GM18519 (cell line): ENCODE data around the gene CNKSR2.
"Not testable (repeated sequence)": the region's sequence is repeated elsewhere in the genome, so short reads cannot be mapped to it uniquely, and the experiment has no call there.

Experiments
- ATAC-seq: cut with Tn5 transposase; IDR thresholded peaks from one replicate; pipeline ENCODE4 v1.9.1; 2021; ENCODE audit warnings: mild to moderate bottlenecking, moderate library complexity; ENCODE audit not compliant: unreplicated experiment, low FRiP score

Gene CNKSR2

GRCh38 chrX:21437036-21437435 lies 62.8 kb downstream of the CNKSR2 start:
- no peak for ATAC-seq

- peak; percentile 99 for ATAC-seq
These were observed 64.6 kb downstream of the CNKSR2 start for GRCh38 chrX:21438792-21439191.

GRCh38 chrX:21440911-21441310 lies 66.7 kb downstream of the CNKSR2 start:
- no peak for ATAC-seq

- ATAC-seq: no peak
These were observed 83.5 kb downstream of the CNKSR2 start for GRCh38 chrX:21457718-21458117.

GRCh38 chrX:21469071-21469470 lies 94.9 kb downstream of the CNKSR2 start:
- ATAC-seq: no peak

GRCh38 chrX:21476909-21477308 lies 102.7 kb downstream of the CNKSR2 start:
- no peak for ATAC-seq

GRCh38 chrX:21479695-21480270 lies 105.6 kb downstream of the CNKSR2 start:
- peak; percentile 79 for ATAC-seq

- ATAC-seq: no peak
These were observed 107.5 kb downstream of the CNKSR2 start for GRCh38 chrX:21481761-21482160.

GRCh38 chrX:21484051-21484450 lies 109.8 kb downstream of the CNKSR2 start:
- ATAC-seq: not testable (repeated sequence)

GRCh38 chrX:21487832-21488231 lies 113.6 kb downstream of the CNKSR2 start:
- ATAC-seq: no peak

- no peak for ATAC-seq
These were observed 116.1 kb downstream of the CNKSR2 start for GRCh38 chrX:21490341-21490740.

GRCh38 chrX:21493226-21493830 lies 119.1 kb downstream of the CNKSR2 start:
- ATAC-seq: no peak

GRCh38 chrX:21503593-21503992 lies 129.4 kb downstream of the CNKSR2 start:
- peak; percentile 78 for ATAC-seq

- no peak for ATAC-seq
These were observed 135.7 kb downstream of the CNKSR2 start for GRCh38 chrX:21509912-21510311.

- ATAC-seq: no peak
These were observed 149.8 kb downstream of the CNKSR2 start for GRCh38 chrX:21524008-21524407.

- no peak for ATAC-seq
These were observed 153.9 kb downstream of the CNKSR2 start for GRCh38 chrX:21528076-21528475.

GRCh38 chrX:21529771-21530170 lies 155.6 kb downstream of the CNKSR2 start:
- no peak for ATAC-seq

GRCh38 chrX:21544642-21545041 lies 170.4 kb downstream of the CNKSR2 start:
- not testable (repeated sequence) for ATAC-seq

GRCh38 chrX:21559417-21559816 lies 185.2 kb downstream of the CNKSR2 start:
- no peak for ATAC-seq

GRCh38 chrX:21565025-21565424 lies 190.8 kb downstream of the CNKSR2 start:
- no peak for ATAC-seq

GRCh38 chrX:21574793-21575192 lies 200.6 kb downstream of the CNKSR2 start:
- ATAC-seq: no peak

GRCh38 chrX:21581479-21581878 lies 207.3 kb downstream of the CNKSR2 start:
- ATAC-seq: no peak
